Right lobe of liver (tissue), 4 donors: Measurements from ENCODE around the gene TACR1.

Source experiments
- POLR2A ChIP-seq: fragments of 450-650 bp; IDR thresholded peaks from one replicate; pipeline ENCODE4 v1.6.1; 2017; ENCODE audit warnings: antibody characterized with exemption, mild to moderate bottlenecking
- TF ChIP-seq, protein P1 (sequence below), 4 donors: fragments of 200-600 bp in 3 of 4; fragments of 450-650 bp in 1 of 4; IDR thresholded peaks; one replicate each; pipeline versions ENCODE4 v1.5.1 to v1.8.0; 2016 to 2022; ENCODE audit warnings: antibody characterized with exemption in 4 of 4, mild to moderate bottlenecking in 2 of 4
- donor health status: DM: no; HTN: no; CAD: no.
- donor health status: DM: no; HTN: no; CAD: no.
- donor health status: DM: no; HTN: yes; CAD: no.

DNA sequence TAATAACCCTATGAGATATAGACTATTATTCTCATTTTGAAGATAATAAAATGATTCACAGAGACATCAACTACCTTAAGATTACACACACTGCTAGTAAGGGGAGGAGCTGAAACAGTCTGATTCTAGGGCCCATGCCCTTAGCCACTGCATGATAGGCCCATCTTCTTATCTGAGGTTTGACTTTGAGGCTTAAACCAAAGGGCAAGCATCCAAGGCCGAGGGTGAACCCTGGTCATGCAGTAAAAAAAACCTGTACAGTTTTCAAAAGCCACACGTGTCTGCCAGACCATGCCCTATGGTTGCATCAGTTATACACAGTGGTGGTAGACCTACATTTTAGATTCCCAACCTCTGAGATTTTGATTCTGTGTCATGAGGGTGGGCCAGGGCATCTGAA is 196.0 kb downstream of the TACR1 start:
- no peak for TF ChIP-seq POLR2A
- TF ChIP-seq, protein P1, sequence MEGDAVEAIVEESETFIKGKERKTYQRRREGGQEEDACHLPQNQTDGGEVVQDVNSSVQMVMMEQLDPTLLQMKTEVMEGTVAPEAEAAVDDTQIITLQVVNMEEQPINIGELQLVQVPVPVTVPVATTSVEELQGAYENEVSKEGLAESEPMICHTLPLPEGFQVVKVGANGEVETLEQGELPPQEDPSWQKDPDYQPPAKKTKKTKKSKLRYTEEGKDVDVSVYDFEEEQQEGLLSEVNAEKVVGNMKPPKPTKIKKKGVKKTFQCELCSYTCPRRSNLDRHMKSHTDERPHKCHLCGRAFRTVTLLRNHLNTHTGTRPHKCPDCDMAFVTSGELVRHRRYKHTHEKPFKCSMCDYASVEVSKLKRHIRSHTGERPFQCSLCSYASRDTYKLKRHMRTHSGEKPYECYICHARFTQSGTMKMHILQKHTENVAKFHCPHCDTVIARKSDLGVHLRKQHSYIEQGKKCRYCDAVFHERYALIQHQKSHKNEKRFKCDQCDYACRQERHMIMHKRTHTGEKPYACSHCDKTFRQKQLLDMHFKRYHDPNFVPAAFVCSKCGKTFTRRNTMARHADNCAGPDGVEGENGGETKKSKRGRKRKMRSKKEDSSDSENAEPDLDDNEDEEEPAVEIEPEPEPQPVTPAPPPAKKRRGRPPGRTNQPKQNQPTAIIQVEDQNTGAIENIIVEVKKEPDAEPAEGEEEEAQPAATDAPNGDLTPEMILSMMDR (IDR thresholded peaks at IDR 0.05): no peak
